Measurements from ENCODE around the gene MAPKAP1.

DNA sequence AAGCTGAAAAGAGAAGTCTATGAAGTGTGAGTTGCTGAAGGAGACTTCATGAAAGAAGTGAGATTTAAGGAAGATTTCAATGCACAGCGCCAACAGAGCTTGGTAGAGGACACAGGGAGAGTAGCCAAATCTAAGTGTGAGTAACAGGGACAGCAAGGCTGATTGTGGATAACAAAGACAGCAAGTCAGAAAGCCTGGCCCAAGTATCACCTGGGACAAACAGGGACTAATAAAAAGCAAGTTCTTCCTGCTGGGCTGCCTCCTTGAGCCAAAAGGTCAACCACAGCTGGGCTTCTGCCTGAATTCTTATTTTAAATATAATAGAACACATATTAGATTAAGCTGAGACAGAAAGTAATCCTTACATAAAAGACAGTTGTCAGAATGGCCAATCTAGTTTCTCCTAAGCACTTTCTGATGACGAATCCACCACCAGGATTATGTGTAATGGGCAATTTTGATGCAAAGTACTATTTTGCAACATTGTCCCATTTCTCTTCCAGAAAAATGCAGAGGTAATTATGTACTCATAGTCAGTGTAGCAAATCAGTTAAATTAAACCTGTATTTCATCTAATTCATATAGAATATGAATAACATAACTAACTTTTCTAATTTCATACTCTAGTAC, 73.8 kb downstream of the MAPKAP1 start:
- TF ChIP-seq OSR1 (CRISPR knock-in tag; IDR thresholded peaks at IDR 0.05) (no peak), GLIS3 (CRISPR knock-in tag; IDR thresholded peaks at IDR 0.05) (no peak), ARNTL (CRISPR knock-in tag; IDR thresholded peaks at IDR 0.05; ENCODE audit: borderline replicate concordance, low read depth) (no peak)
